DOHH2 (cell line): Measurements from ENCODE around the gene KIF26B.

Experiments
- H3F3A ChIP-seq: fragments of 200-600 bp; sonication (generic), shearing (Covaris generic); 2 replicates; pipeline ENCODE4 v1.6.0; 2016; ENCODE audit warnings: antibody characterized with exemption, mild to moderate bottlenecking; ENCODE audit not compliant: control insufficient read depth, insufficient read depth
- H3K27ac ChIP-seq: fragments of 200-600 bp; sonication (generic); 2 replicates; pipeline ENCODE4 v1.5.1; 2014; ENCODE audit warnings: low read depth, mild to moderate bottlenecking, low read length, moderate library complexity
- H3K27me3 ChIP-seq: fragments of 200-600 bp; sonication (generic); 2 replicates; pipeline ENCODE4 v1.6.1; 2014; ENCODE audit warnings: mild to moderate bottlenecking, low read length, mixed read lengths; ENCODE audit not compliant: control insufficient read depth
- H3K36me3 ChIP-seq: fragments of 200-600 bp; sonication (generic); 2 replicates; pipeline ENCODE4 v1.6.1; 2014; ENCODE audit warnings: mild to moderate bottlenecking, low read length, moderate library complexity, mixed read lengths; ENCODE audit not compliant: control insufficient read depth
- H3K4me1 ChIP-seq: fragments of 200-600 bp; sonication (generic); 2 replicates; pipeline ENCODE4 v1.6.1; 2014; ENCODE audit warnings: mild to moderate bottlenecking, low read length, mixed read lengths; ENCODE audit not compliant: control insufficient read depth
- H3K4me2 ChIP-seq: fragments of 200-600 bp; sonication (generic); 2 replicates; pipeline ENCODE4 v1.6.0; 2014; ENCODE audit warnings: mild to moderate bottlenecking, low read length, moderate library complexity
- H3K4me3 ChIP-seq: fragments of 200-600 bp; sonication (generic); 2 replicates; pipeline ENCODE4 v1.5.1; 2014; ENCODE audit warnings: mild to moderate bottlenecking, low read length, mixed read lengths
- H3K79me2 ChIP-seq: fragments of 200-600 bp; sonication (generic); 2 replicates; pipeline ENCODE4 v1.6.1; 2014; ENCODE audit warnings: mild to moderate bottlenecking, low read length, mixed read lengths; ENCODE audit not compliant: control insufficient read depth
- H3K9me2 ChIP-seq: fragments of 200-600 bp; sonication (generic); replicated peaks from 2 replicates; pipeline ENCODE4 v1.6.1; 2014; ENCODE audit warnings: mild to moderate bottlenecking, low read length, mixed read lengths; ENCODE audit not compliant: control insufficient read depth
- H3K9me3 ChIP-seq: fragments of 200-600 bp; sonication (generic); 2 replicates; pipeline ENCODE4 v1.6.1; 2014; ENCODE audit warnings: antibody characterized with exemption, low read length, mixed read lengths; ENCODE audit not compliant: control insufficient read depth, insufficient read depth
- H4K20me1 ChIP-seq: fragments of 200-600 bp; sonication (generic); 2 replicates; pipeline ENCODE4 v1.6.0; 2014; ENCODE audit warnings: low read depth, mild to moderate bottlenecking, antibody characterized with exemption, low read length, moderate library complexity; ENCODE audit not compliant: control insufficient read depth, insufficient read depth
- EZH2phosphoT487 ChIP-seq: fragments of 200-600 bp; sonication (generic); IDR thresholded peaks from 2 replicates; pipeline ENCODE4 v1.6.1; 2017; ENCODE audit warnings: borderline replicate concordance, mild to moderate bottlenecking, antibody characterized with exemption, low read length, moderate library complexity, mixed read lengths
- TF ChIP-seq, protein P1 (sequence below): fragments of 200-600 bp; sonication (generic); IDR thresholded peaks from one replicate; pipeline ENCODE4 v1.5.1; 2014; ENCODE audit warnings: antibody characterized with exemption, mild to moderate bottlenecking, low read depth, low read length; ENCODE audit not compliant: poor library complexity, severe bottlenecking

The KIF26B gene

DNA sequence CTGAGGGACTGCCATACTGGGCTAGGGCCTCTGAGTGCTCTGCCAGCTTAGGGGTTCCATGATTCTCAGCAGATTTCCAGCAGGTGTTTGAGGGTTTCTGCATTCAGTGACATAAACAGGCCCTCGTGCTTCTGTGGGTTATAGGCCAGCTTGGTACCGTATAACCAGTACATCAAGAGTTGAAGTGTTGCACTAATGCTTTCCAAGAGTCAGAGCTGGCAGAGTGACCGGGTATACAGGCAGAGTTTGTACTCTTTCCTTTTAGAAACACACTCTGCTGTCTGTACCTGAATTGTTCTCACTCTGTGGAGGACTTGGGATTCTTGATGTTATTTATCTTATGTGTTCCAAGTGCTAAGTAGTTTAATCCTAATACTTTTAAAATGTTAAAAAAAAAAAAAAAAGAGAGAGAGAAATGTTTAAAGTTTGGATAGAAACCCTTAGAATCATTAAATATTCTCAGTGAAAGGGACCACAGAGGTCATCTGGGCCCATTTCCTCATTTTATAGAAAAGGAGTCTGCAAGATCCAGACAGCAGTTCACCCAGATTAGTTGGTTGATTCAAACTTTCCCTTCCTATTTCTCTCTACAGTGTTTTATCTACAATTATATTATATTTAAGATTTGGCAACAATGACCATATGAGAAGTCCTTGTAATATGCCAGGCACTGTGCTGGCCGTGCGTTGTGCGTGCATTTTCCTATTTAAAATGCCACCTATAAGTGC lies 325.8 kb downstream of the KIF26B start:
- H3K27me3 ChIP-seq, result no peaks in the 10 kb centered on the region
- no peaks in the 10 kb centered on the region for H3K9me2 ChIP-seq
- no peaks in the 10 kb centered on the region for H4K20me1 ChIP-seq
- no peaks in the 10 kb centered on the region for H3F3A ChIP-seq
- no peak overlapping the region for H3K4me2 ChIP-seq
- no peaks in the 10 kb centered on the region for H3K79me2 ChIP-seq
- no peak overlapping the region for H3K27ac ChIP-seq
- H3K36me3 ChIP-seq, result no peaks in the 10 kb centered on the region
- no peaks in the 10 kb centered on the region for H3K9me3 ChIP-seq
- H3K4me1 ChIP-seq, result no peaks in the 10 kb centered on the region
- no peak for TF ChIP-seq EZH2phosphoT487
- TF ChIP-seq, protein P1, sequence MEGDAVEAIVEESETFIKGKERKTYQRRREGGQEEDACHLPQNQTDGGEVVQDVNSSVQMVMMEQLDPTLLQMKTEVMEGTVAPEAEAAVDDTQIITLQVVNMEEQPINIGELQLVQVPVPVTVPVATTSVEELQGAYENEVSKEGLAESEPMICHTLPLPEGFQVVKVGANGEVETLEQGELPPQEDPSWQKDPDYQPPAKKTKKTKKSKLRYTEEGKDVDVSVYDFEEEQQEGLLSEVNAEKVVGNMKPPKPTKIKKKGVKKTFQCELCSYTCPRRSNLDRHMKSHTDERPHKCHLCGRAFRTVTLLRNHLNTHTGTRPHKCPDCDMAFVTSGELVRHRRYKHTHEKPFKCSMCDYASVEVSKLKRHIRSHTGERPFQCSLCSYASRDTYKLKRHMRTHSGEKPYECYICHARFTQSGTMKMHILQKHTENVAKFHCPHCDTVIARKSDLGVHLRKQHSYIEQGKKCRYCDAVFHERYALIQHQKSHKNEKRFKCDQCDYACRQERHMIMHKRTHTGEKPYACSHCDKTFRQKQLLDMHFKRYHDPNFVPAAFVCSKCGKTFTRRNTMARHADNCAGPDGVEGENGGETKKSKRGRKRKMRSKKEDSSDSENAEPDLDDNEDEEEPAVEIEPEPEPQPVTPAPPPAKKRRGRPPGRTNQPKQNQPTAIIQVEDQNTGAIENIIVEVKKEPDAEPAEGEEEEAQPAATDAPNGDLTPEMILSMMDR, result no peak
- no peak overlapping the region for H3K4me3 ChIP-seq

DNA sequence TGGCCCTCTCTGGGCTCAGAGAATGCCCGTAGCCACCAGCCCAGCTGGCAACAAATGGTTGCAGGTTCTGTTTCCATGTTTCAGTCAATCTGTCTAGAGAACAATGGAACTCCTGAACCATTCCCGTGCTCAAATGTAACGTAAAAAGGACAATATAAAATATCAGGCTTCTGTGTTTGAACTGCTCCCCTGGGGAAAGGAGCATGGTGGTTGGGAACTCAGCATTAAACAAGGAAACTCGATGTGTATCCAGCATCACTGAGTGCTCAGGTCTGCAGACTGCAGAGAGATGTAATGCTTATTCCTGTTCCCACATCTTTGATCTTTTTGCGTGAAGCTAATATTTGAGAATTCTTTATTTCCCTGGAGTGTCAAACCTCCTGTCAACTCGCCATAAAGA lies 326.5 kb downstream of the KIF26B start:
- Histone ChIP-seq H3K27me3 (no peaks in the 10 kb centered on the region), H3K36me3 (no peaks in the 10 kb centered on the region), H3K4me1 (no peaks in the 10 kb centered on the region), H3K27ac (no peak overlapping the region), H3K9me3 (no peaks in the 10 kb centered on the region), H3F3A (no peaks in the 10 kb centered on the region), H4K20me1 (no peaks in the 10 kb centered on the region), H3K4me2 (no peak overlapping the region), H3K9me2 (no peaks in the 10 kb centered on the region), H3K79me2 (no peaks in the 10 kb centered on the region), H3K4me3 (no peak overlapping the region)
- TF ChIP-seq, protein P1, result no peak
- TF ChIP-seq EZH2phosphoT487, result no peak

DNA sequence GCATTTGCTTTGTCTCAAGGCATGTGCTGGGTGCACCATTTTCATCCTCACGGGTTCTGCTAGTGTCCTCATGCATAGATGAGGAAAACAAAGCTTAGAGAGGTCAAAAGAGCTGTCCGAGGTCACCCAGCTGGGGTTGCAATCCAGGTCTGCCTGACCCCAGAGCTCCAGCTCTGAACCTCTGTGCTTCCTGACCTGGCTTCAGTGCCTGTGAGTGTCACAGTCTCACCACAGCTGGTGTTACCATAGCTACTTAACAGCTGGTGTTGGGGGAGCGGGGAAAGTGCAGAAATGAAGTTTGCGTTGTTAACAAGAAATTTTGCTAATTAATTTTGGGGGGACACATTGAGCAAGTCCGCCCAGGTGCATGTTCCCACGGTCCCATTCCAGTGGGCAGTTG lies 328.5 kb downstream of the KIF26B start:
- TF ChIP-seq, protein P1, result no peak
- no peak for TF ChIP-seq EZH2phosphoT487
- H3K4me1 ChIP-seq, result no peaks in the 10 kb centered on the region
- no peak overlapping the region for H3K4me2 ChIP-seq
- no peaks in the 10 kb centered on the region for H3K36me3 ChIP-seq
- no peaks in the 10 kb centered on the region for H3K9me3 ChIP-seq
- H3K27me3 ChIP-seq, result no peaks in the 10 kb centered on the region
- no peaks in the 10 kb centered on the region for H4K20me1 ChIP-seq
- no peaks in the 10 kb centered on the region for H3K9me2 ChIP-seq
- H3F3A ChIP-seq, result no peaks in the 10 kb centered on the region
- no peak overlapping the region for H3K27ac ChIP-seq
- H3K4me3 ChIP-seq, result no peak overlapping the region
- H3K79me2 ChIP-seq, result no peaks in the 10 kb centered on the region
